HG02798 (cell line): ENCODE results near the gene MYO1A.
"Not testable (repeated sequence)": the region's sequence is repeated elsewhere in the genome, so short reads cannot be mapped to it uniquely, and the experiment has no call there.

Source experiments
- ATAC-seq: cut with Tn5 transposase; IDR thresholded peaks from one replicate; pipeline ENCODE4 v1.9.1; 2021; ENCODE audit warnings: mild to moderate bottlenecking; ENCODE audit not compliant: unreplicated experiment, poor library complexity

The MYO1A gene

DNA sequence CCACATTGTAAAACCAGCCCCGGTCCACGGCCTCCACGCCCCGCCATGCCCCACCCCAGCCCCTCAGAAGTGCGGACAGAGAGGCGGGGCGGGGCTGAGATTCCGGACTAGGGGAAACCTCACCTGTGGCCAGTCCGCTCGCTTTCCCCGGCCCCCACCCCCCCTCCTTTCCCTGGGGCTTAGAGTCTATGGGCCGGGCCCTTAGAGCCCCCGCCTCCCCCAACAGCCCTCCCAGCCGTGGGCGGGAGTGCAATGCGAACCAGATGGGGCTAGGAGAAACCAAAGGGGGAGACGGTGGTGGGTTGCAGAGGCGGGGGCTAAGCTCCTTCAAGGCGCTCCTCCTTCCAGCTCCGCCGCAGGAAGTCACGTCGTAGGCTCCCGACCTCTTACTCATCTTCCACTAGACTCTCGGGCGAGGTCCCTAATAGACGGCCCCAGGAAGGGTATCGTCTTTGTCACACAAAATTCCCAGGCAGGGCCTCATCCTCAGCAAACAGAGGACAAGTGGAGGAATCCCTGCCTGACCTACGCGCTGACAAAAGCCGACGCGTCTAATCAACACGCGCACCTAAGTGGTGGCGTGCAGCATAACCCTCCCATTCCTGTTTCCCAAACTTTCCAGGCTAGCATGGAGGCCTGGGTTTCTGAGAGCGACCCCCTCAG lies 37.9 kb upstream of the MYO1A start:
- ATAC-seq: peak; percentile 37

DNA sequence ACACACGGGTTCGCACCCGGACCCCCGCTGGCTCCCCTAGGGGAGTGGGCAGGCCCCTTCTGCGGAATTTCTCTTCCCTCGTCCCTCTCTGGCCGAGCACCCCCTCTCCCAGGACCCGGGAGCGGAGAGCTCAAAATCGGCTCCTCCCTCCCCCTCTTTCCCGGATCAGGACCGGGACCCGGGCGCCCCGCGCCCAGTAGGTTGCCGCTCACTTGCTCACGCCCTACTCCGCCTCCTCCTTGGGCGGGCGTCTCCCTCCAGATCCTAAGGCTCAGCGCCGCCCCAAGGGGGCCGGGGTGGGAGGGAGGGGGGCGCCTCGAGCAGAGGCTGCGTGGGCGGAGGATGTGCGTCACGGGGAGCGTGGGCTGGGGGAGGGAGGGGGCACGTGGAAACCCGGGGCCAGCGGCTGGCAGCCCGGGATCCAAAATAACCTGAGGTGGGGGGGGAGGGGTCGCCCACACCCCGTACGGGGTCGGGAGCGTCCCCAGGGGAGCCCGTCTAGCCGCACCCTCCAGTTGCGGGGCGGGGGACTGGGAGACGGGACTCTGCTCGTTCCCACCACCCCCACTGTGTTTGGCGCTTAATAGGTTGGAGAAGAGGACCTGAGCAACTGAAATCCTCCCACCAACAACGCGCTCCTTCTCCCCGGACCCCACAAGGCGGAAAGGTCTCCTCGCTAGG lies 37.2 kb upstream of the MYO1A start:
- ATAC-seq: peak; percentile 43

DNA sequence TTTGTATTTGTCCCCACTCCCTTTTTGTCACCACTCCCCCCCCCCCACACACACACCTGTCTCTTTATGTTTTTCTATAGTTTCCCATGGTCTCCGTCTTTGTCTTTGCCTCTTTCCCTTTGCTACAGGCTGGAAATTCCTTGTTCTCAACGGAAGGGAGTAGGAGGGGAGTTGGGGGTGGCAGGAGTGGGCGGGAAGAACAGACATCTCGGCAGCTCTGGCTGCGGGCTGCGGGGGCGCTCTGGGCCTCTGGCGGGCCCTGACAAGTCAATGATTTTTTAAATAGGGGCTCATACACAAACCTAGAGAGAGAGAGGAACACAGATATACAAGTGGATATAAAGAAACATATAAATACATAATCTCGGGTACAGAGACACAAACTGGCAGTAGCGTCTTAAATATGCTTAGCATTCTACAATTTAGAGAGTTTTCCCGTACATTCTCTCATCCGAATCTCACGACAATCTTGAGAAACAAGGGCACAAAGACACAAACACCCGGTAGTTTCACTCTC lies 36.6 kb upstream of the MYO1A start:
- ATAC-seq: no peak

- ATAC-seq: no peak
These were observed 36.1 kb upstream of the MYO1A start for GRCh38 chr12:57085999-57086492.

DNA sequence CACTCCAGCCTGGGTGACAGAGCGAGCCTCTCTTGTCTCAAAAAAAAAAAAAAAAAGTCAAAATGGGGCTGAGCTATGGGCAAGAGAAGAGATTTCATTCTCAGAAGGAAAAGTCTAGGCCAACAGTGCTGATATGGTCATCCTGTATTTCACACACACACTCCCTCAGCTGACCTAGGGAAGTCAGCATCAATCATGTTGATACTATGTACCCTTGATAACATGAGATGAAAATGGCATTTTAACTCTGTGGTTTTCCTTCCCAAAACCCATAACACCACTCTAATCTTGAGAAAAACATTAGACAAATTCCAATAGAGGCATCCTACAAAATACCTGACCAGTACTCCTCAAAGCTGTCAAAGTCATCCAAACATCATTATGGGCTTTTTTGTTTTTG lies 30.9 kb upstream of the MYO1A start:
- no peak for ATAC-seq

GRCh38 chr12:57079821-57080220 lies 29.9 kb upstream of the MYO1A start:
- ATAC-seq: no peak

DNA sequence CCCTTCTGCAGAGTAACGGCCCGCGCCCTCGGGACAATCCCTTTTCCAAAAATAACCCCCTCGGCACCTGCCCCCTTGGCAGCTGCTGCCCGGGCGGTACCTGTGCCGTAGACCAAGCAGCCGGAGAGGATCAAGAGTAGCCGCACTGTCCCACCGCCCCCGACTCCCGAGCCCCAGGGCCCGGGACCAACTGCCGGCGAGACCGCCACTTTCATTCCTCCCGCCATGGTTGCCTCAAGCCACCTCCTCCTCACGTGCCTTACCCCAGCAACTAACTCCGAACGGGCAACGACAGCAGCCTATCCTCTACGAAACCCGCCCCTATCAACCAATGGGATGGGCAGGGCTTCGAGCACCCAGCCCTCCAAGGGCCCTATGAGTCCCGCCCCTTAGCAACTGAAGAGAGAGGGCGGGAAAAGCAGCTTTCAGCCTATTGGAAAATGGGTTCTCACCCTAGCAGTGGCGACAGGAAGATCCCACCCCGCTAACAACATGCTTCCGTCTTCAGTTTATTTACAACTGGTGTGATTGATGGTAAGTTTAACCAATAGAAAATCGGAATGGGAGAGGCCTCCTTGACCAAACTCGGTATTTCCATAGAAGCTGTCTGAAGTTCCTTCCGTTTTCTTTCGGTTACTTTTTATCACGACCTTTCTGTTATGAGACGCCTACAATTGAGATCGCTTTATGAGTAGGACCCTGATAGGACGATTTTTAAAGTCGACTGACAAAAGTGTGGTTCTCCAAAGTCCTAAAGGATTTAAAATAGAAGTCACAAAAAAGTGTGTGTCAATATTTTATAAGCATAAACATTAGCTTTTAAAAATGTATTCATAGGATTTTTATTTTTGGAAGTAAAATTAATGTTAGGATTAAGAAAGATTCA lies 28.8 kb upstream of the MYO1A start, which contains the start of gene NEMP1:
NEMP1 (minus strand) TSS at position 273 of the 886 bp plus-strand sequence; CDS start at position 227, 46 bp downstream.
- ATAC-seq: peak; percentile 98

GRCh38 chr12:57073566-57074450 lies 23.9 kb upstream of the MYO1A start:
- not testable (repeated sequence) for ATAC-seq

DNA sequence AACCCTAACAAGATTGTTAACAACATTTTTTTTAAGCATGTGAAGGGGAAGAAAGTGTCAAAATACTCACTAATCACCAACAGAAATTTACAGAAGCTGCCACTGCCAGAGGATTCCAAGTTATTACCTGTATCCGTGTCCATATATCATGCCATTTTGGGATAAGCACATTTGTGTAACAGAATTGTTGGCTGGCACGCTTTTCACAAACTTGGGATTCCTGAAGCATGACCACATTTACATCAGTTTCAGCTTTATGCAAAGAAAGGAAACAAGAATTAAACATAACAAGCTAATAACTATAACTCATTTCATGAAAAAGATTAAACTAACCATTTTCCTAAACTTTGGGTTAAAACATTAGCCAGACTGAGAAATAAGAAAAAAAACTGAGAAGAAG lies 22.7 kb upstream of the MYO1A start:
- no peak for ATAC-seq

DNA sequence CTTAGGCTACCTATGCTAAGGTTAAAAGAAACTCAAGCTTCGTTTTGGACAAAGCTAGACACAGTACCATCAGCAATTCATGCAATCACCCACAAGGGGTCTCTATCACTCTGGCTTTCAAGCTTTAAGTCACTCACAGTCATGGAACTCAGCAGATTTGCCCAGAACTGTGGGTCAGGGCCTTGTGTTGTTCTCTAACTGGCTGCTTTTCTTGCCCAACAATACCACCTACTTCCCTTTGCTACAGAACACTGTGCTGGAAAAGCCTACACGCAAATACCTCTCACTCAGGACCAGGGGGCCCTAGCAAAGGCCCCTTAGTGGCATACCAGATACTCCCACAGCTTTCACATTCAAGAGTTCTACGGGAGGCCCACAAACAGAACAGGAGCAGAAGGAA lies 19.6 kb upstream of the MYO1A start:
- peak; percentile 85 for ATAC-seq

DNA sequence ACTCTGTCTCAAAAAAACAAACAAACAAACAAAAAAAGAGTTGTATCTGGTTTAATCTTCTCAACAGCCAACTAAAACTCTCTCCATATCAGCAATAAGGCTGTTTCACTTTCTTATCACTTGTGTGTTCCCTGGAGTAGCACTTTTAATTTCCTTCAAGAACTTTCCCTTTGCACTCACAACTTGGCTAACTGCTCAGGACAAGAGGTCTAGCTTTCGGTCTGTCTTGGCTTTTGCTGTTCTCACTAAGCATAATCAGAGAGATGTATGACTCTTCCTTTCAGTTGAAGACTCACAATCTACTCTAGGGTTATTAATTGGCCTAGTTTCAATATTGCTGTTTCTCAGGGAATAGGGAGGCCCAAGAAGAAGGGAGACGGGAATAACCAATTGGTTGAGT lies 16.3 kb upstream of the MYO1A start:
- no peak for ATAC-seq

DNA sequence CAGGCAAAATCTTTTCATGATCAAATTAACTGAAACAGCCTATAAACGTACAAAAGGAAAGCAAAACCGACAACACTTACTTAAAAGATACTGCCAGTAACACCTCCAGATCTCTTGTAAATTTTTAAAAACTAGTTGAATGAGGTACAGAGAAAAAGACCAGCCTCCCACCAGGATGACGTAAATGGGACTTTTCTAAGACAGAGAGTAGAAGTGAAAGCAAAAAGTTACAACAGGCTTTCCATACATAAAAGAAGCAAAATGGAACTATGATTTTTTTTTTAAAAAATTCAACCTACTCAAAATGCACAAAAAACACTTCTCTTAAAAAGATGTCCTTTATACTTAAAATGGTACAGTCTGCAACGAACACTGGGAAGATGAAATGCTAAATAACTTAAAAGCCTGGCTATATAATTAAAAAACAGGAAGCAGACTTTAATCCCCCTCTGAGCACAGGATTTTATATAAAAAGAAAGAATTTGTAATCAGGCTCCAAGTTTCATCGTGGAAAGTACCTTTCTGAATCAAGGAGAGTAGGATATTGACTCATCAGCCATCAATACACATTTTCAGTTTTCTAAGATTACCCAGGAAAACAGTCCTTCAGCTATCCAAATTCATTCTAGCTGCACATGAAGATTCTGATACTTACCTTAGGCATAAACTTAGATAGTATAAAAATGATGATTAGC lies 14.2 kb upstream of the MYO1A start:
- peak; percentile 86 for ATAC-seq

DNA sequence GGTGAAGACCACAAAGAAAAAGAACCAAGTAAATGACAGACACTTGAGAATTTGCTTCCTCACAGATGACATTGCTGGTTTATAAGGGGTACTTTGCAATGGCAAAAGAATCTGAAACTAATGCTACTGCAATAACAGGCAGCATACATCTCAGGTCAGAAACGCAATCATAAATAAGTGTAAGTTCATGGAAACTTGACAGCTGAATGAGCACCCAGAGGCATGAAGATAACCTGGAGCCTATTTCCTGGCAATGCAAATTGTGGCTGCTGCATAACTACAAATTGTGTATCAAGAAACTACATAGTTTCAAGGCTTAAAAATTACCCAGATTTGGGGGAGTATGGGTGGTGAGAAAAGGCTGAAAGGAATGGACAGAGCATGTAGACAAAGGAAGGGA lies 8.5 kb upstream of the MYO1A start:
- no peak for ATAC-seq

DNA sequence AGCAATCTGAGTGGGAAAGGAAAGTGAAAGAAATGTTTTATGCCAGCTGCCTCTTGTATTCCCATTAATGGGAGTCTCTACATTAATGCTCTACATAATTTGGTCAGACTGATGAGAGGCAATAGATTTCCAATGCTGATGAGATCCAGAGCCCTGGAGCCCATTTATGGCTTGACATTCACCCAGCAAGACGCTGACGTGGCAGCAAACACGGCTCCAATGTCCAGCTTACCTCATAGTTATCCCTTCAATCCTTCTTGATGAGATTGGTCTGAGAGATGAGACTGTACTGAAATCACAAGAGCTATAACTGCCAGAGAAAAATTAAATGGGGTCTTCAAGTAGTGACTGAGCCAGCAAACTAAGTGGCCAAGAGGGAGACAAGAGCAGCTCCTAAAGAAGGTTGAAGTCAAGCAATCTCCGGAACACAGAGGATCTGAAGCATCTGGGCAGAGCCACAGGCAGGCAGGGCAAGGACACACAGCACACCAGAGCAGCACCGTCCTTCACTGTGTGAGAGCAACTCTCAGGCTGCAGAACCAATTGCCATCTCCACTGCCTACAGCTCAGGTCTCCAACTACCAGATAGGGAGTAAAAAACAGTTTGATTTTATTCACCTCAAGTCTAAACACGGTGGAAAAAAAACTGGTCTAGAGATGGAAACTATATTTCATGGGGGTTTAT lies 7.3 kb upstream of the MYO1A start:
- ATAC-seq: no peak

GRCh38 chr12:57055824-57056223 lies 5.9 kb upstream of the MYO1A start:
- no peak for ATAC-seq

DNA sequence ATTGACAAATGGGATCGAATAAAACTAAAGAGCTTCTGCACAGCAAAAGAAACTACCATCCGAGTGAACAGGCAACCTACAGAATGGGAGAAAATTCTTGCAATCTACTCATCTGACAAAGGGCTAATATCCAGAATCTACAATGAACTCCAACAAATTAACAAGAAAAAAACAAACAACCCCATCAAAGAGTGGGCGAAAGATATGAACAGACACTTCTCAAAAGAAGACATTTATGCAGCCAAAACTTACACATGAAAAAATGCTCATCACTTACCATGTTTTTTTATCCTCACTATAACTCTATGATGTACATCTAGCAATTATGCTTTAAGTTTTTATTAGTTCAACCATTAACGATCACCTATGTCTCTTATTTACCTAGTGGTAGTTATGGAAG lies 4.0 kb upstream of the MYO1A start:
- ATAC-seq: not testable (repeated sequence)

DNA sequence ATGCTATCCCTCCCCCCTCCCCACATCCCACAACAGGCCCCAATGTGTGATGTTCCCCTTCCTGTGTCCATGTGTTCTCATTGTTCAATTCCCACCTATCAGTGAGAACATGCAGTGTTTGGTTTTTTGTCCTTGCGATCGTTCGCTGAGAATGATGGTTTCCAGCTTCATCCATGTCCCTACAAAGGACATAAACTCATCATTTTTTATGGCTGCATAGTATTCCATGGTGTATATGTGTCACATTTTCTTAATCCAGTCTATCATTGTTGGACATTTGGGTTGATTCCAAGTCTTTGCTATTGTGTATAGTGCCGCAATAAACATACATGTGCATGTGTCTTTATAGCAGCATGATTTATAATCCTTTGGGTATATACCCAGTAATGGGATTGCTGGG lies 3.2 kb upstream of the MYO1A start:
- not testable (repeated sequence) for ATAC-seq

DNA sequence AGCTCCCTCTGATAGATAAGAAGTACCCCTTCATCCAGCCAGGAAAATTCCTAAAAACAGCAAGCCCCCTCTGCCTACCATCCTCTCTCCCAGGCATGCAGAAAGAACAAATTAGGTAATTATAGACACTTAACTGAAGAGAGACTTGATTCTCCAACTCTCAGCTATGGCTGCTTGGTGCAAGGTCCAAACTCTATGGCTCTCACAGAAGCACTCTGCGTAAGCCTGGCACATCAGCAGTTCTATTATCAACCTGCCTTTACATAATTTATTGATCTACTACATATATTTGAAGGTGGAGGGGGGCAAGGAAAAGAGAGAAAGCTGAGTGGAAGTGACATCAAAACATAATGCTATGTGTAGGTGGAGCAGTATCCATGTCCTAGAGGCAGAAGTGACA lies 1.1 kb upstream of the MYO1A start:
- ATAC-seq: no peak

GRCh38 chr12:57049119-57049446 lies 846 bp downstream of the MYO1A start:
- ATAC-seq: no peak
